PC-9 (cell line): Measurements from ENCODE around the gene CNOT10. TPM values are rescaled to one million over a fixed set of nuclear protein-coding genes. Genes with fewer than 3 reads are reported as not detected.
"Not testable (repeated sequence)": the region's sequence is repeated elsewhere in the genome, so short reads cannot be mapped to it uniquely, and the experiment has no call there.

Source experiments
- BruUV-seq: library from RNA; stranded (reverse); fragments of 400-500 nt; replicated peaks from 2 replicates; lab custom pipeline; 2021; lab: Mats Ljungman, UMichigan
- CTCF ChIA-PET: fragments of 300-600 bp; sonication (Branson Sonifier 250); formaldehyde crosslinking; loops from one replicate; lab custom pipeline; 2022; ENCODE audit warnings: antibody characterized with exemption; lab: Charles Lee
- POLR2A ChIA-PET: fragments of 300-600 bp; sonication (Branson Sonifier 250); formaldehyde crosslinking; loops from one replicate; lab custom pipeline; 2022; ENCODE audit warnings: antibody characterized with exemption; ENCODE audit not compliant: unreplicated experiment; lab: Charles Lee
- DNase-seq, 2 experiments: peaks; one replicate each; pipeline versions ENCODE4 v3.0.0 to v3.0.0-alpha.2; 2015 to 2022; ENCODE audit warnings: mixed read lengths in 1 of 2
- H2AFZ ChIP-seq: fragments of 200-600 bp; sonication (generic); 2 replicates; pipeline ENCODE4 v1.8.1; 2017; ENCODE audit warnings: antibody characterized with exemption
- H3F3A ChIP-seq: fragments of 200-600 bp; sonication (generic); 2 replicates; pipeline ENCODE4 v1.8.1; 2017; ENCODE audit warnings: antibody characterized with exemption, mild to moderate bottlenecking, low read depth; ENCODE audit not compliant: insufficient read depth
- H3K27ac ChIP-seq: fragments of 200-600 bp; sonication (generic); 2 replicates; pipeline ENCODE4 v1.6.1; 2016; ENCODE audit warnings: mixed run types
- H3K27me3 ChIP-seq: fragments of 200-600 bp; sonication (generic); 2 replicates; pipeline ENCODE4 v1.6.1; 2016; ENCODE audit warnings: low read depth, mixed run types; ENCODE audit not compliant: insufficient read depth
- H3K36me3 ChIP-seq: fragments of 200-600 bp; sonication (generic); 2 replicates; pipeline ENCODE4 v1.6.1; 2016; ENCODE audit warnings: low read depth, mixed run types
- H3K4me1 ChIP-seq: fragments of 200-600 bp; sonication (generic); replicated peaks from 2 replicates; pipeline ENCODE4 v1.6.1; 2016; ENCODE audit warnings: mixed run types; ENCODE audit not compliant: insufficient read depth
- H3K4me2 ChIP-seq: fragments of 200-600 bp; sonication (generic); 2 replicates; pipeline ENCODE4 v1.6.1; 2017; ENCODE audit warnings: mixed run types
- H3K4me3 ChIP-seq: fragments of 200-600 bp; sonication (generic); 2 replicates; pipeline ENCODE4 v1.6.1; 2016; ENCODE audit warnings: mixed run types
- H3K79me2 ChIP-seq: fragments of 200-600 bp; sonication (generic); 2 replicates; pipeline ENCODE4 v1.6.1; 2017; ENCODE audit warnings: low read depth, mixed run types
- H3K9me2 ChIP-seq: fragments of 200-600 bp; sonication (generic); 2 replicates; pipeline ENCODE4 v1.8.1; 2017; ENCODE audit warnings: mild to moderate bottlenecking; ENCODE audit not compliant: insufficient read depth
- H3K9me3 ChIP-seq: fragments of 200-600 bp; sonication (generic); 2 replicates; pipeline ENCODE4 v1.8.1; 2016; ENCODE audit warnings: low read depth; ENCODE audit not compliant: insufficient read depth
- H4K20me1 ChIP-seq: fragments of 200-600 bp; sonication (generic); 2 replicates; pipeline ENCODE4 v1.8.1; 2017; ENCODE audit not compliant: insufficient read depth
- CTCF ChIP-seq: fragments of 200-600 bp; sonication (generic); conservative IDR thresholded peaks from 2 replicates; pipeline ENCODE4 v1.6.1; 2017; ENCODE audit warnings: mixed run types, antibody characterized with exemption, mild to moderate bottlenecking, moderate library complexity
- EZH2 ChIP-seq: fragments of 200-600 bp; sonication (generic); IDR thresholded peaks from 2 replicates; pipeline ENCODE4 v1.8.0; 2017; ENCODE audit warnings: antibody characterized with exemption, low read depth
- intact Hi-C: fragments of 100-400 bp; cut with micrococcal nuclease; formaldehyde crosslinking; loops from one replicate; pipeline ENCODE4 v1.10.0; 2022; ENCODE audit not compliant: unreplicated experiment
- total RNA-seq: library from RNA; stranded (reverse); gene quantifications from 2 replicates; pipeline ENCODE4 v1.2.3, GENCODE V29; 2021

CNOT10 gene
- total RNA-seq, 1 experiment from 2014 or later, result 43.7 TPM

GRCh38 chr3:32780735-32781210, 95.8 kb downstream of the CNOT10 start:
- DNase-seq, result peak in 1 of 2 experiments; percentile 56
- POLR2A ChIA-PET, result interaction anchor here (0.6 kb wide), 1 partner anchor 863 kb away, joined by 3 read pairs; no protein-coding TSS in a partner anchor

GRCh38 chr3:32781211-32781968, 96.4 kb downstream of the CNOT10 start:
- Histone ChIP-seq H3K9me2 (no peaks in the 10 kb centered on the region), H3K27me3 (no peaks in the 10 kb centered on the region), H2AFZ (peak overlapping the region; percentile 90), H3K79me2 (no peaks in the 10 kb centered on the region), H3K4me2 (peak overlapping the region; percentile 83), H3F3A (no peaks in the 10 kb centered on the region), H3K4me3 (peak overlapping the region; percentile 65), H3K9me3 (no peaks in the 10 kb centered on the region), H3K27ac (no peak overlapping the region), H4K20me1 (no peaks in the 10 kb centered on the region), H3K36me3 (no peaks in the 10 kb centered on the region), H3K4me1 (no peaks in the 10 kb centered on the region)
- peak; percentile 44 to 83 for DNase-seq
- POLR2A ChIA-PET, result interaction anchor here (0.6 kb wide), 1 partner anchor 862 kb away, joined by 3 read pairs; no protein-coding TSS in a partner anchor
- intact Hi-C loops, result loop anchor here (2.0 to 10.0 kb wide), 2 partner anchors 49 to 123 kb away; no protein-coding TSS in a partner anchor
- no TSS peak for BruUV-seq
- no peak for TF ChIP-seq EZH2
- TF ChIP-seq CTCF, result peak; percentile 57; the same call in 1 of the 2 replicates
- CTCF ChIA-PET, result interaction anchor here (0.6 kb wide), 3 partner anchors 95 to 317 kb away, joined by 3 to 5 read pairs (median 4); no protein-coding TSS in a partner anchor

More at GRCh38 chr3:32780735-32781210, 95.8 kb downstream of the CNOT10 start:
- Histone ChIP-seq H3K36me3 (no peaks in the 10 kb centered on the region), H3K4me3 (peak overlapping the region; percentile 65), H3K27me3 (no peaks in the 10 kb centered on the region), H3F3A (no peaks in the 10 kb centered on the region), H3K4me1 (no peaks in the 10 kb centered on the region), H3K4me2 (peak overlapping the region; percentile 83), H4K20me1 (no peaks in the 10 kb centered on the region), H3K9me3 (no peaks in the 10 kb centered on the region), H3K27ac (no peak overlapping the region), H3K79me2 (no peaks in the 10 kb centered on the region), H3K9me2 (no peaks in the 10 kb centered on the region), H2AFZ (peak overlapping the region; percentile 90)
- TF ChIP-seq EZH2 (no peak), CTCF (no peak)
- CTCF ChIA-PET, result interaction anchor here (0.6 kb wide), 2 partner anchors 158 to 318 kb away, joined by 4 to 5 read pairs; no protein-coding TSS in a partner anchor
- intact Hi-C loops, result loop anchor here (2.0 to 10.0 kb wide), 2 partner anchors 48 to 124 kb away; no protein-coding TSS in a partner anchor
- BruUV-seq, result no TSS peak

- H3K27me3 ChIP-seq, H3K9me3 ChIP-seq, POLR2A ChIA-PET, H3F3A ChIP-seq, BruUV-seq, H3K79me2 ChIP-seq, H3K4me3 ChIP-seq, H3K4me1 ChIP-seq, H2AFZ ChIP-seq, DNase-seq, H3K27ac ChIP-seq, H4K20me1 ChIP-seq, H3K9me2 ChIP-seq, H3K36me3 ChIP-seq: not testable (repeated sequence)
- intact Hi-C loops, result loop anchor here (2.0 to 10.0 kb wide), 2 partner anchors 49 to 123 kb away; no protein-coding TSS in a partner anchor
- CTCF ChIA-PET, result interaction anchor here (0.6 kb wide), 1 partner anchor 95 kb away, joined by 3 read pairs; no protein-coding TSS in a partner anchor
- H3K4me2 ChIP-seq, result peak overlapping the region; percentile 83; the same call in 1 of the 2 replicates
Observed at GRCh38 chr3:32781969-32782270, 96.9 kb downstream of the CNOT10 start.
